Endodermal cell (in vitro differentiated cells): ENCODE data around the gene ITIH1. TPM values are rescaled to one million over a fixed set of nuclear protein-coding genes. Genes with fewer than 3 reads are reported as not detected.

Experiments
- DNase-seq: peaks from one replicate; pipeline ENCODE4 v3.0.0-alpha.2; 2017
- H3K27ac ChIP-seq: 2 replicates; pipeline ENCODE4 v1.5.1; 2013; ENCODE audit warnings: mild to moderate bottlenecking, low read depth, low read length, moderate library complexity
- H3K27me3 ChIP-seq: 2 replicates; pipeline ENCODE4 v1.6.1; 2013; ENCODE audit warnings: mild to moderate bottlenecking, low read length, moderate library complexity; ENCODE audit not compliant: insufficient read depth, control insufficient read depth, poor library complexity, severe bottlenecking
- H3K36me3 ChIP-seq: 2 replicates; pipeline ENCODE4 v1.7.0; 2013; ENCODE audit warnings: mild to moderate bottlenecking, low read length, moderate library complexity; ENCODE audit not compliant: control insufficient read depth, insufficient read depth
- H3K4me1 ChIP-seq: one replicate; pipeline ENCODE4 v1.7.0; 2013; ENCODE audit warnings: low read length; ENCODE audit not compliant: control insufficient read depth, insufficient read depth
- H3K4me3 ChIP-seq: 2 replicates; pipeline ENCODE4 v1.5.1; 2013; ENCODE audit warnings: mild to moderate bottlenecking, low read length, moderate library complexity
- H3K9ac ChIP-seq: 2 replicates; pipeline ENCODE4 v1.6.1; 2013; ENCODE audit warnings: mild to moderate bottlenecking, low read length, moderate library complexity; ENCODE audit not compliant: poor library complexity, severe bottlenecking; ENCODE audit errors: extremely low read depth
- H3K9me3 ChIP-seq: 2 replicates; pipeline ENCODE4 v1.6.1; 2013; ENCODE audit warnings: mild to moderate bottlenecking, low read length, moderate library complexity; ENCODE audit not compliant: control insufficient read depth
- H3K27ac Mint-ChIP-seq: 2 replicates; pipeline ENCODE4 v1.8.0; 2020; ENCODE audit warnings: mixed read lengths
- H3K27me3 Mint-ChIP-seq: 2 replicates; pipeline ENCODE4 v1.8.0; 2021; ENCODE audit warnings: mild to moderate bottlenecking, mixed read lengths; ENCODE audit not compliant: insufficient read depth
- H3K36me3 Mint-ChIP-seq: 2 replicates; pipeline ENCODE4 v1.8.0; 2020; ENCODE audit warnings: low read depth, mixed read lengths
- H3K4me1 Mint-ChIP-seq: 2 replicates; pipeline ENCODE4 v1.8.0; 2020; ENCODE audit warnings: mixed read lengths
- H3K4me3 Mint-ChIP-seq: 2 replicates; pipeline ENCODE4 v1.8.0; 2020; ENCODE audit warnings: mild to moderate bottlenecking, moderate library complexity, mixed read lengths
- H3K9me3 Mint-ChIP-seq: 2 replicates; pipeline ENCODE4 v1.8.0; 2020; ENCODE audit warnings: mild to moderate bottlenecking, mixed read lengths
- CTCF ChIP-seq: fragments of 200-600 bp; sonication (generic); conservative IDR thresholded peaks from 2 replicates; pipeline ENCODE4 v1.5.0; 2021; ENCODE audit warnings: antibody characterized with exemption, mild to moderate bottlenecking
- WGBS, 2 experiments: methylation state at CpG; one replicate each; pipeline versions ENCODE4 v1.1.5 to v1.1.7; 2013; ENCODE audit warnings: missing lambda C conversion rate in 2 of 2, mixed read lengths in 1 of 2; ENCODE audit not compliant: insufficient coverage in 1 of 2, insufficient read length in 1 of 2; 5-methylcytosine and 5-hydroxymethylcytosine counted together
- total RNA-seq, 2 donors: library from RNA; stranded (reverse); fragmentation: NEBNext Ultra II Directional in 1 of 2; extraction: Animal tissue kit (Norgen Biotek cat#: 25700) in 1 of 2; gene quantifications; 2 replicates in 1 of 2; 3 replicates in 1 of 2; pipeline ENCODE4 v1.2.1, GENCODE V29; 2021

ITIH1 gene
- total RNA-seq, 2 donors from 2014 or later: not detected

- no peaks in the 10 kb centered on the region for H3K27me3 Mint-ChIP-seq
- no peak overlapping the region for H3K4me3 ChIP-seq
- DNase-seq: no peak
- no peaks in the 10 kb centered on the region for H3K27me3 ChIP-seq
- no peak overlapping the region for H3K4me3 Mint-ChIP-seq
- H3K36me3 Mint-ChIP-seq: no peaks in the 10 kb centered on the region
- no peaks in the 10 kb centered on the region for H3K9me3 Mint-ChIP-seq
- TF ChIP-seq CTCF: no peak
- H3K27ac ChIP-seq: no peak overlapping the region
- 85 to 97% methylated on average over 3 to 5 of the region's 5 CpGs for WGBS, 2 experiments
- H3K36me3 ChIP-seq: no peaks in the 10 kb centered on the region
- H3K4me1 ChIP-seq: peaks cover 3% of the 10 kb centered on the region
- no peak overlapping the region for H3K27ac Mint-ChIP-seq
- H3K9me3 ChIP-seq: no peaks in the 10 kb centered on the region
- no peak overlapping the region for H3K9ac ChIP-seq
- peaks cover 1% of the 10 kb centered on the region for H3K4me1 Mint-ChIP-seq
Measured at GRCh38 chr3:52822363-52822762, 45.0 kb downstream of the ITIH1 start.

- Histone ChIP-seq H3K36me3 (no peaks in the 10 kb centered on the region), H3K27ac (no peak overlapping the region), H3K9me3 (no peaks in the 10 kb centered on the region), H3K9ac (no peak overlapping the region), H3K4me3 (no peak overlapping the region), H3K27me3 (no peaks in the 10 kb centered on the region), H3K4me1 (peaks cover 3% of the 10 kb centered on the region)
- 89 to 100% methylated on average over 5 to 10 of the region's 10 CpGs for WGBS, 2 experiments
- no peak overlapping the region for H3K4me3 Mint-ChIP-seq
- no peak for TF ChIP-seq CTCF
- peaks cover 1% of the 10 kb centered on the region for H3K4me1 Mint-ChIP-seq
- no peak for DNase-seq
- no peaks in the 10 kb centered on the region for H3K9me3 Mint-ChIP-seq
- H3K36me3 Mint-ChIP-seq: no peaks in the 10 kb centered on the region
- H3K27me3 Mint-ChIP-seq: no peaks in the 10 kb centered on the region
- no peak overlapping the region for H3K27ac Mint-ChIP-seq
Measured at GRCh38 chr3:52824037-52824436, 46.6 kb downstream of the ITIH1 start.

GRCh38 chr3:52827441-52827840 lies 50.0 kb downstream of the ITIH1 start:
- no peak overlapping the region for H3K27ac Mint-ChIP-seq
- WGBS, 2 experiments: 77 to 94% methylated on average over 3 to 9 of the region's 9 CpGs
- TF ChIP-seq CTCF: no peak
- Histone ChIP-seq H3K36me3 (no peaks in the 10 kb centered on the region), H3K27me3 (no peaks in the 10 kb centered on the region), H3K27ac (no peak overlapping the region), H3K9ac (no peak overlapping the region), H3K9me3 (no peaks in the 10 kb centered on the region), H3K4me1 (no peaks in the 10 kb centered on the region), H3K4me3 (no peak overlapping the region)
- H3K4me1 Mint-ChIP-seq: peaks cover 10% of the 10 kb centered on the region
- no peak overlapping the region for H3K4me3 Mint-ChIP-seq
- no peak for DNase-seq
- no peaks in the 10 kb centered on the region for H3K27me3 Mint-ChIP-seq
- no peaks in the 10 kb centered on the region for H3K9me3 Mint-ChIP-seq
- H3K36me3 Mint-ChIP-seq: no peaks in the 10 kb centered on the region
